Measurements from ENCODE around the gene PHF1.

Gene PHF1

GRCh38 chr6:33430991-33431879 lies 20.4 kb downstream of the PHF1 start:
- DNase-seq = peak in 54 of 56 donors; percentile 16 to 91 (median 77)

- no peak for DNase-seq
These were observed 21.2 kb downstream of the PHF1 start for GRCh38 chr6:33431880-33432541.

- DNase-seq = no peak
These were observed 21.7 kb downstream of the PHF1 start for GRCh38 chr6:33432546-33432945.

GRCh38 chr6:33433001-33433543 lies 22.3 kb downstream of the PHF1 start:
- DNase-seq = no peak

GRCh38 chr6:33433544-33434191 lies 22.9 kb downstream of the PHF1 start:
- DNase-seq = no peak

- DNase-seq = no peak
These were observed 24.1 kb downstream of the PHF1 start for GRCh38 chr6:33434961-33435360.

GRCh38 chr6:33437666-33438065 lies 26.9 kb downstream of the PHF1 start:
- no peak for DNase-seq

GRCh38 chr6:33438978-33439594 lies 28.3 kb downstream of the PHF1 start:
- no peak for DNase-seq

GRCh38 chr6:33439956-33440648 lies 29.3 kb downstream of the PHF1 start:
- no peak for DNase-seq

- no peak for DNase-seq
These were observed 30.0 kb downstream of the PHF1 start for GRCh38 chr6:33440649-33441309.

GRCh38 chr6:33441457-33441856 lies 30.6 kb downstream of the PHF1 start:
- no peak for DNase-seq

GRCh38 chr6:33442283-33442682 lies 31.5 kb downstream of the PHF1 start:
- no peak for DNase-seq

GRCh38 chr6:33443025-33443424 lies 32.2 kb downstream of the PHF1 start:
- no peak for DNase-seq

- DNase-seq = no peak
These were observed 33.0 kb downstream of the PHF1 start for GRCh38 chr6:33443619-33444504.

GRCh38 chr6:33445119-33445603 lies 34.3 kb downstream of the PHF1 start:
- DNase-seq = no peak

GRCh38 chr6:33446356-33446755 lies 35.5 kb downstream of the PHF1 start:
- DNase-seq = no peak

- no peak for DNase-seq
These were observed 39.6 kb downstream of the PHF1 start for GRCh38 chr6:33450434-33450833.

- DNase-seq = no peak
These were observed 40.8 kb downstream of the PHF1 start for GRCh38 chr6:33451606-33452005.

GRCh38 chr6:33452496-33452895 lies 41.7 kb downstream of the PHF1 start:
- DNase-seq = no peak
